Tibial artery (tissue), 4 donors: ENCODE results near the gene KCNJ6.

ENCODE experiments used
- DNase-seq, 2 donors: peaks; one replicate each; pipeline ENCODE4 v3.0.0-alpha.2; 2019
- H3K27ac ChIP-seq, 2 donors: fragments of 200-600 bp; sonication (generic) in 1 of 2; 1 replicate in 1 of 2; 2 replicates in 1 of 2; pipeline ENCODE4 v1.5.1; 2018 to 2019; ENCODE audit warnings: mild to moderate bottlenecking in 1 of 2
- H3K27me3 ChIP-seq, 2 donors: fragments of 200-600 bp; sonication (generic) in 1 of 2; one replicate each; pipeline versions ENCODE4 v1.5.1 to v1.6.0; 2016 to 2019
- H3K36me3 ChIP-seq, 3 donors: fragments of 200-600 bp; sonication (generic) in 2 of 3; one replicate each; pipeline ENCODE4 v1.5.1; 2016 to 2019; ENCODE audit warnings: mild to moderate bottlenecking in 2 of 3
- H3K4me1 ChIP-seq, 4 donors: fragments of 200-600 bp; sonication (generic) in 2 of 4; 1 replicate in 3 of 4; 2 replicates in 1 of 4; pipeline ENCODE4 v1.5.1; 2016 to 2019
- H3K4me3 ChIP-seq, 2 donors: fragments of 200-600 bp; sonication (generic) in 1 of 2; 1 replicate in 1 of 2; 2 replicates in 1 of 2; pipeline ENCODE4 v1.5.1; 2018 to 2019; ENCODE audit warnings: mild to moderate bottlenecking in 2 of 2
- H3K9me3 ChIP-seq, 3 donors: fragments of 200-600 bp; sonication (generic) in 1 of 3; one replicate each; pipeline ENCODE4 v1.5.1; 2016 to 2019
- intact Hi-C: fragments of 100-400 bp; cut with DNase I; formaldehyde crosslinking; loops from one replicate; pipeline ENCODE4 v1.15.0; 2023; ENCODE audit warnings: low total_unique reads
- TF ChIP-seq, protein P1 (sequence below), 2 experiments: fragments of 200-600 bp in 1 of 2; fragments of 450-650 bp in 1 of 2; IDR thresholded peaks; one replicate each; pipeline ENCODE4 v1.5.1; 2017 to 2019; ENCODE audit warnings: antibody characterized with exemption in 2 of 2, mild to moderate bottlenecking in 1 of 2, moderate library complexity in 1 of 2

KCNJ6 gene

DNA sequence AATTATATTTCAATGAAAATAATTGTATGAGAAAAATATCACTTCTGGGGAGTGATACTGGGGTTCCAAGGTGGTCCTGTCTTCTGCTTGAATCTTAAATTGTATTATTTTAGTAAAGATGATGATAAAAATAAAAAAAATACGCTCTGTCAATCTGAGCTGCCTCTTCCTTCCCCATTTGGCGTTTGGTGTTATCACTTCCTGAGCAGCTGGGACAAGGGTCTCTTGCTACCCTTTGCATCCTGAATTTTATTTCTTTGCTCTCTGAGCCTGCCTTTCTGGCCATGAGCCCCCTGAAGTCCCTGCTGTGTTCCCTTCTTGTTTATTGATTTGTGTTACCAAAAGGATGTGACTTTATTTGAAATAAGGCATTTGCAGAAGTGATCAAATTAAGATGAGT is 111.0 kb downstream of the KCNJ6 start:
- Histone ChIP-seq H3K4me1 (no peaks in the 10 kb centered on the region), H3K27me3 (peaks cover 0 to 4% of the 10 kb centered on the region in 2 donors), H3K27ac (no peak overlapping the region), H3K36me3 (no peaks in the 10 kb centered on the region), H3K9me3 (no peaks in the 10 kb centered on the region), H3K4me3 (no peak overlapping the region)
- TF ChIP-seq, protein P1, sequence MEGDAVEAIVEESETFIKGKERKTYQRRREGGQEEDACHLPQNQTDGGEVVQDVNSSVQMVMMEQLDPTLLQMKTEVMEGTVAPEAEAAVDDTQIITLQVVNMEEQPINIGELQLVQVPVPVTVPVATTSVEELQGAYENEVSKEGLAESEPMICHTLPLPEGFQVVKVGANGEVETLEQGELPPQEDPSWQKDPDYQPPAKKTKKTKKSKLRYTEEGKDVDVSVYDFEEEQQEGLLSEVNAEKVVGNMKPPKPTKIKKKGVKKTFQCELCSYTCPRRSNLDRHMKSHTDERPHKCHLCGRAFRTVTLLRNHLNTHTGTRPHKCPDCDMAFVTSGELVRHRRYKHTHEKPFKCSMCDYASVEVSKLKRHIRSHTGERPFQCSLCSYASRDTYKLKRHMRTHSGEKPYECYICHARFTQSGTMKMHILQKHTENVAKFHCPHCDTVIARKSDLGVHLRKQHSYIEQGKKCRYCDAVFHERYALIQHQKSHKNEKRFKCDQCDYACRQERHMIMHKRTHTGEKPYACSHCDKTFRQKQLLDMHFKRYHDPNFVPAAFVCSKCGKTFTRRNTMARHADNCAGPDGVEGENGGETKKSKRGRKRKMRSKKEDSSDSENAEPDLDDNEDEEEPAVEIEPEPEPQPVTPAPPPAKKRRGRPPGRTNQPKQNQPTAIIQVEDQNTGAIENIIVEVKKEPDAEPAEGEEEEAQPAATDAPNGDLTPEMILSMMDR (IDR thresholded peaks at IDR 0.05) = no peak
- DNase-seq = no peak
- intact Hi-C loops = no loop called here

DNA sequence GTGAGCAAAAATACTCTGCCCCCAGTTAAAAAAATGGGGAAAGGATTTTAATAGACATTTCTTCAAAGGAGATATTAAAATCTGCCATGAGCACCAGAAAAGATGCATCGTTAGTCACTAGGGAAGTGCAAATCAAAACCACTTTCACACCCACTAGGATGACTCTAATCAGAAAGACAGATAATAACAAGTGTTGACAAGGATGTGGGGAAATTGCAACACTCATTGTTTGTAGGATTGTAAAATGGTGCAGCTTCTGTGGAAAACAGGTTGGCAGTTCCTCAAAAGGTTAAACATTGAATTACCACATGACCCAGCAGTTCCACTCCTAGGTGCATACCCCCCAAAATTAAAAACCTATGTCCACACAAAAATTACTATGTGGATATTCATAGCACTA is 112.3 kb downstream of the KCNJ6 start:
- no peak overlapping the region for H3K27ac ChIP-seq
- TF ChIP-seq, protein P1 (IDR thresholded peaks at IDR 0.05) = no peak
- no peaks in the 10 kb centered on the region for H3K4me1 ChIP-seq
- H3K4me3 ChIP-seq = no peak overlapping the region
- no peaks in the 10 kb centered on the region for H3K36me3 ChIP-seq
- no peaks in the 10 kb centered on the region for H3K9me3 ChIP-seq
- intact Hi-C loops = no loop called here
- DNase-seq = no peak
- H3K27me3 ChIP-seq = peaks cover 0 to 4% of the 10 kb centered on the region in 2 donors

DNA sequence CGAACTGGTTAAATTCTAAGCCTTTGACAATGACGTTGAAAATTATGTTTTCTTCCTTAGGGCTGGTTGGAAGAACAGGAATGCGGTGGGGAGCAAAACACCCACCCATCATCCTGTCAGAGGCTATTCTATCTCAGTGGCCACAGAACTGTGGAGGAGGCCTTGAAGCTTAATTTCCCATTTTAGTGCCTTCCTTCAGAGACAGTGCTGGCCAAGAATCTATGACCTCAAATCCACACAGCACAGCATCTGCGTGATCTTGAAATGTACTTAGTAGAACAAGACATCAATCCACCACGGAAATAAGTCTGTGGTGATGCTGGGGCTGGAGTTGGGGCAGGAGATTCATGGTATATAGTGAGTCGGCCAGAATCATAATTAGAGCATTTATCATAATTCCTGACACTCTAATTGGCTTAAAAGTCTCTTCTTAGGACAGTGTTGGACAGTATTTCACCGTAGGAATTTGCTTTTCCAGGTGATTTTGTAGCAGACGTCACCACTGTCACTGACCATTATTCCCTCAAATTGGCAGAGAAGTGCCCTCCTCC is 113.1 kb downstream of the KCNJ6 start:
- TF ChIP-seq, protein P1 (IDR thresholded peaks at IDR 0.05) = no peak

DNA sequence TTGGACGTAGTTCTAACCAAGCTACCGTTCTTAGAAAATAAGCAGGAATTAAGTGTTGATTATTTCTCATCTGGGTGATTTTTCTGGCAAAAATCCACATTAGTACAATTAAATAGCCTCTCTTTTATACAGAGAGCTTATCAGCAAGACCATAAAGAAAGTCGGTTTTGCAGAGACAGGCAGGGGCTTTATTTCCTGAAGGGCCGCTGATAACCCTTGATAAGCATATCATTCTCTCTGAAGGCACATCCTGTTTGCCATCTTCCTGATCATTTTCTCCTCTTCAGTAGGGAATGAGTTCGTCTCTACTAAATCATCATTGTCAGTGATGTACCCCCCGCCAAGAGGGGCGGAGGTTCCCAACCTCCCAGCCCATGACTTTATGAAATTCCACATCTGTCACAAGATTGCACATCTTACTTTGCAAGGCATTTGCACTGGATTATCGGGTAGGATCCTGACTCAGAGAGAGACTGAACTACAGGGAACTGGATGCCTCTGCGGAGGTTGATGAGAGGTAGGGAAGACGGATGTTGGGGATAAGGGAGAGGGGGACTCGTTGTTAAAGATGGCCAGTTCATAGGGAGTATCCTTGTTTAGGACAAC is 115.7 kb downstream of the KCNJ6 start:
- no peaks in the 10 kb centered on the region for H3K36me3 ChIP-seq
- TF ChIP-seq, protein P1 (IDR thresholded peaks at IDR 0.05) = no peak
- no peak overlapping the region for H3K4me3 ChIP-seq
- intact Hi-C loops = no loop called here
- no peaks in the 10 kb centered on the region for H3K9me3 ChIP-seq
- H3K27ac ChIP-seq = no peak overlapping the region
- no peaks in the 10 kb centered on the region for H3K4me1 ChIP-seq
- no peak for DNase-seq
- H3K27me3 ChIP-seq = peaks cover 0 to 4% of the 10 kb centered on the region in 2 donors

More for the DNA sequence above, 113.1 kb downstream of the KCNJ6 start:
- intact Hi-C loops = no loop called here
- Histone ChIP-seq H3K27ac (no peak overlapping the region), H3K36me3 (no peaks in the 10 kb centered on the region), H3K9me3 (no peaks in the 10 kb centered on the region), H3K4me3 (no peak overlapping the region), H3K4me1 (no peaks in the 10 kb centered on the region), H3K27me3 (peaks cover 0 to 4% of the 10 kb centered on the region in 2 donors)
- DNase-seq = no peak

DNA sequence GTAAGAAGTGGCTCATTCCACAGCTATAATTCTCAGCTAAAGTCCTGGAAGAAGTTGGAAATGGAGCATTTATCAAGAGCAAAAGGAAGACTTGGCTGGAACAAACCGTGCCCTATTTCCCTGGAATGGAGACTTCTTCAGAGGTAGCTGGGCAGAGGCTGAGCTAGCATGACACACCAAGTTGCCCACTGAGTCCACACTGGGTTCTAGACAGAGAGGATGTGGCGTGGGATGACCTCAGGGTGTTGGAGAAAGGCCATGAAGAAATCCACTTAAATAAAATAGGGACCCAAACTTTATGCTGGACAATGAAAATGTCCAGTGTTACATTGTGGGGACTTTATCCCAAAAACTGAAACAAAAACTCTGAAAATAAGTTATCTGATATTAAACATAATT is 116.2 kb downstream of the KCNJ6 start:
- no peak overlapping the region for H3K27ac ChIP-seq
- no peak for DNase-seq
- H3K4me3 ChIP-seq = no peak overlapping the region
- H3K27me3 ChIP-seq = peaks cover 0 to 4% of the 10 kb centered on the region in 2 donors
- H3K9me3 ChIP-seq = no peaks in the 10 kb centered on the region
- H3K4me1 ChIP-seq = no peaks in the 10 kb centered on the region
- TF ChIP-seq, protein P1 (IDR thresholded peaks at IDR 0.05) = no peak
- no peaks in the 10 kb centered on the region for H3K36me3 ChIP-seq
- intact Hi-C loops = no loop called here
